ENCODE results near the gene PKN3.

The PKN3 gene

GRCh38 chr9:128706045-128706444 is 3.7 kb downstream of the PKN3 start:
- ChIA-PET POLR2A (no interaction called here), CTCF (interaction anchor here (1.0 to 2.9 kb wide), 4 partner anchors 9 to 71 kb away, joined by 3 to 11 read pairs (median 6); no protein-coding TSS in a partner anchor)
- no peak for DNase-seq (ENCODE audit: low read depth, low spot score)
- no peak for TF ChIP-seq CTCF (IDR thresholded peaks at IDR 0.05; ENCODE audit: insufficient read depth, low read length, missing control alignments)
- no peak overlapping the region for H3K4me3 ChIP-seq (ENCODE audit: low read depth, low read length)

GRCh38 chr9:128706671-128707381 is 4.5 kb downstream of the PKN3 start:
- no peak for DNase-seq (ENCODE audit: low read depth, low spot score)
- ChIA-PET CTCF (interaction anchor here (0.5 to 2.0 kb wide), 4 partner anchors 10 to 1205 kb away, joined by 3 to 8 read pairs (median 3); no protein-coding TSS in a partner anchor), POLR2A (interaction anchor here (1.0 kb wide), 1 partner anchor 45 kb away, joined by 3 read pairs; no protein-coding TSS in a partner anchor)
- TF ChIP-seq CTCF (IDR thresholded peaks at IDR 0.05; ENCODE audit: insufficient read depth, low read length, missing control alignments): no peak
- H3K4me3 ChIP-seq (ENCODE audit: low read depth, low read length): no peak overlapping the region

DNA sequence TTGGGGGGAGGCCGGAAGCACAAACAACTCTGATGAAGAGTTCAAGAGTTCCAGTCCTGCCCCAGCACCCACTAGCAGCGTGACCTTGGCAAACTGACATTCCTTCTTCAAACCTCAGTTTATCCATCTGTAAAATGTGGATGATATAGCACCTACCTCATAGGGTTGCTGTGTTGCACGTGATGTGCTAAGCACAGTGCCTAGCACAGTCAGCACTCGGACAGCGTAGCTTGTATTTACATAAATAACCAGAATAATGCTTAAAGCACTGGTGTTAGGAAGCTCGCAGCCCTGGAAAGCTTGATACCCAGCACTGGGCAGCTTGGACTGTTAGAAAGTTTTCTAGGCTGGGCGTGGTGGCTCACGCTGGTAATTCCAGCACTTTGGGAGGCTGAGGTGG is 5.1 kb downstream of the PKN3 start:
- TF ChIP-seq CTCF (IDR thresholded peaks at IDR 0.05; ENCODE audit: insufficient read depth, low read length, missing control alignments): no peak
- CTCF ChIA-PET: interaction anchor here (1.3 to 2.0 kb wide), 2 partner anchors 11 to 25 kb away, joined by 3 to 8 read pairs; no protein-coding TSS in a partner anchor
- POLR2A ChIA-PET: interaction anchor here (1.0 kb wide), 1 partner anchor 46 kb away, joined by 3 read pairs; no protein-coding TSS in a partner anchor
- no peak for DNase-seq (ENCODE audit: low read depth, low spot score)
- H3K4me3 ChIP-seq (ENCODE audit: low read depth, low read length): no peak overlapping the region

- DNase-seq (ENCODE audit: low read depth, low spot score): no peak
- H3K4me3 ChIP-seq (ENCODE audit: low read depth, low read length): no peak overlapping the region
- CTCF ChIA-PET: interaction anchor here (0.8 to 1.8 kb wide), 3 partner anchors 9 to 20 kb away, joined by 3 to 8 read pairs (median 6); partner anchors contain the start of gene PKN3
- POLR2A ChIA-PET: no interaction called here
- no peak for TF ChIP-seq CTCF (IDR thresholded peaks at IDR 0.05; ENCODE audit: insufficient read depth, low read length, missing control alignments)
Observed at GRCh38 chr9:128712451-128713410, 10.4 kb downstream of the PKN3 start.

DNA sequence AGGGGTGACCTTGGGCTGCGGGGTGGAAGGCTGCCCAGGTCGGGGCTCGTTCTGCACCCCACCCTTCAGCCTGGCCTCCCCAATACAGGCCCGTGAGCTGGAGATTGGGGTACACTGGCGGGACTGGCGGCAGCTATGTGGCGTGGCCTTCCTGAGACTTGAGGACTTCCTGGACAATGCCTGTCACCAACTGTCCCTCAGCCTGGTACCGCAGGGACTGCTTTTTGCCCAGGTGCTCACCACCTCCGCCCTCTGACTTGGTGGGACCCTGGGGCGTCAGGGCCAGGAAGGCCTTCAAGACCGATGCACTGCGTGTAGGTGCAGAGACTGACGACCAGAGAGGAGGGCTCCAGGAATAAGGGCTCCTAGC is 11.1 kb downstream of the PKN3 start:
- TF ChIP-seq CTCF (IDR thresholded peaks at IDR 0.05; ENCODE audit: insufficient read depth, low read length, missing control alignments): no peak
- ChIA-PET CTCF (interaction anchor here (1.7 to 2.7 kb wide), 3 partner anchors 11 to 19 kb away, joined by 6 to 12 read pairs (median 8); partner anchors contain the start of genes PKN3 and ZDHHC12), POLR2A (no interaction called here)
- no peak overlapping the region for H3K4me3 ChIP-seq (ENCODE audit: low read depth, low read length)
- no peak for DNase-seq (ENCODE audit: low read depth, low spot score)
